ENCODE measurements around the gene ITGB5. TPM values are rescaled to one million over a fixed set of nuclear protein-coding genes. Genes with fewer than 3 reads are reported as not detected.
"Not testable (repeated sequence)": the region's sequence is repeated elsewhere in the genome, so short reads cannot be mapped to it uniquely, and the experiment has no call there.

Gene ITGB5
- total RNA-seq, 1 donor from 2014 or later, result 161 TPM

DNA sequence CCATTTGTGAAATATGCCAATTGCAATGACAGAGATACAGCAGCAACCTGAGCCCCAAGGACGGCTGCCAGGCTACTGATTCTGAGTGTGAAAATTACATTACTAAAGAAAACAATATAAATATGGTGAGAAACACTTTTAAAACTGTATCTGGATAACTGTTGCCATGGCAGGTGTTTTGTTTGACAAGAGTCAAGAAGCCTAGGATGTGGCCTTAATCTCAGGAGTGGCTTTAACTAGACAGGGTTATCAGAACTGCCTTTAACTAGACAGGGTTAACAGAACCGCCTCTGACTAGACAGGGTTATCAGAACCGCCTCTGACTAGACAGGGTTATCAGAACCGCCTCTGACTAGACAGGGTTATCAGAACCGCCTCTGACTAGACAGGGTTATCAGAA lies 98.1 kb downstream of the ITGB5 start:
- not testable (repeated sequence) for DNase-seq (ENCODE audit: low read depth, low spot score)

- DNase-seq (ENCODE audit: low read depth, low spot score), result no peak
Measured at GRCh38 chr3:124788254-124788745, 98.9 kb downstream of the ITGB5 start.

- no peak for DNase-seq (ENCODE audit: low read depth, low spot score)
Measured at GRCh38 chr3:124787476-124788195, 99.5 kb downstream of the ITGB5 start.

- no peak for DNase-seq (ENCODE audit: low read depth, low spot score)
Measured at GRCh38 chr3:124786511-124787241, 100.5 kb downstream of the ITGB5 start.

GRCh38 chr3:124785973-124786372 lies 101.2 kb downstream of the ITGB5 start:
- DNase-seq (ENCODE audit: low read depth, low spot score), result no peak

- DNase-seq (ENCODE audit: low read depth, low spot score), result no peak
Measured at GRCh38 chr3:124784686-124785382, 102.3 kb downstream of the ITGB5 start.

GRCh38 chr3:124783696-124784095 lies 103.5 kb downstream of the ITGB5 start:
- no peak for DNase-seq (ENCODE audit: low read depth, low spot score)

- not testable (repeated sequence) for DNase-seq (ENCODE audit: low read depth, low spot score)
Measured at GRCh38 chr3:124782377-124782712, 104.8 kb downstream of the ITGB5 start.

GRCh38 chr3:124781476-124782376 lies 105.4 kb downstream of the ITGB5 start:
- no peak for DNase-seq (ENCODE audit: low read depth, low spot score)

- no peak for DNase-seq (ENCODE audit: low read depth, low spot score)
Measured at GRCh38 chr3:124780761-124781475, 106.2 kb downstream of the ITGB5 start.

DNA sequence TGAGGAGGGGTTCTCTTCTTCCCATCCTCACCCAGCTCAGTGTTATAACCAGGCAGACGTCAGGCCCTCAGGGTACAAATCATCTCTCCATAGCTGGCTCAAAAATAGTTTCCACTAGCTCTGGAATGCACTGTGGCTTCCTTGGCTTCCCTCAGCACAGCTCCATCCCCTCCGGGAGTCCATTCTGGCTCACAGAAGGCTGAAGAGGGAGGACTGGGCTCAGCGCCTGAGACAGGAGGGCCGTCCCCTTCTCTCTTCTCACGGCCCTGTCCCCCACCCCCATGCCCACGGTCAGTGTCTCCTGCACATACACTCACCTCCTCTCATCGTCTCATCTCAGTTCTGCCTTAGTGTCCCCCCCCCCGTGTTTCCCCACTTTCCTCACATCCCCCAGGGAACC lies 106.8 kb downstream of the ITGB5 start:
- DNase-seq (ENCODE audit: low read depth, low spot score), result no peak

DNA sequence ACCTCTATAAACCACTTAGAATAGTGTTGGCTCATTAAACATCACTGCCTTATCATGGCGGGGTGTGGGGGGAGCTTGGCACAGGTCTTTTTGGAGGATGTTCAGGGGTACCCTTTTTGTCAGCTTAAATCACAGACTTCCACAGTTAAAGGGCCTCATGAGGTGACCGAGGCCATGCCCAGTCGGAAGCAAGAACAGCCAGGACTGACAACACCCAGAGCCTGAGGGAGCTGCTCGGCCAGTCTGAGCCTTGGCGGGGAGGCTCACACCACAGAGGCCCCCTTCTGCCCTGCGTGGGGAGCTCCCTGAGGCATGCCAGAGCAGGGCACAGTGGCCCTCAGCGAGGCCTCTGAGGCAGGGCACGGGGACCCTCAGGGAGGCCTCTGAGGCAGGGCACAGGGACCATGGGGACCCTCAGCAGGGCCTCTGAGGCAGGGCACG lies 107.4 kb downstream of the ITGB5 start:
- DNase-seq (ENCODE audit: low read depth, low spot score), result no peak

GRCh38 chr3:124779116-124779515 lies 108.0 kb downstream of the ITGB5 start:
- no peak for DNase-seq (ENCODE audit: low read depth, low spot score)

GRCh38 chr3:124777762-124778470 lies 109.2 kb downstream of the ITGB5 start:
- DNase-seq (ENCODE audit: low read depth, low spot score), result no peak

GRCh38 chr3:124776856-124777255 lies 110.3 kb downstream of the ITGB5 start:
- DNase-seq (ENCODE audit: low read depth, low spot score), result no peak

DNA sequence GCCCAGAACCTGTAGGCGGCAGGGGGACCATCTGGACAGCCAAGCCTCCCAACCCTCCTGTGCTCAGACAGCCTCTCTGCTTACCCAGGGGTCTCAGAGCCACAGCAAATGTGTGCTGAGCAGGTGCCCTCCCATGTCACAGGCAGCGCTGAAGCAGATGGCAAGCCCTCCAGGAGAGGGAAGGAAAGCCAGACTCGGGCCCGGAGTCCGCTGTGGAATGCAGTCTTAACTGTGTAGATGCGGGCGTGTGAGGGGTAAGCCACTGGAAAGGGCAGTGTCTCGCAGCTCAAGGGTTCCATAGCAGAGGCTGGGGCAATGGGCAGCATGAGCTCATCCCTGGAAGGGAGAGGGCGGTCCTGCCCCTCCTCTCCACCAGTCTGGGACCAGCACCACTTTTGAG lies 111.3 kb downstream of the ITGB5 start:
- no peak for DNase-seq (ENCODE audit: low read depth, low spot score)

DNA sequence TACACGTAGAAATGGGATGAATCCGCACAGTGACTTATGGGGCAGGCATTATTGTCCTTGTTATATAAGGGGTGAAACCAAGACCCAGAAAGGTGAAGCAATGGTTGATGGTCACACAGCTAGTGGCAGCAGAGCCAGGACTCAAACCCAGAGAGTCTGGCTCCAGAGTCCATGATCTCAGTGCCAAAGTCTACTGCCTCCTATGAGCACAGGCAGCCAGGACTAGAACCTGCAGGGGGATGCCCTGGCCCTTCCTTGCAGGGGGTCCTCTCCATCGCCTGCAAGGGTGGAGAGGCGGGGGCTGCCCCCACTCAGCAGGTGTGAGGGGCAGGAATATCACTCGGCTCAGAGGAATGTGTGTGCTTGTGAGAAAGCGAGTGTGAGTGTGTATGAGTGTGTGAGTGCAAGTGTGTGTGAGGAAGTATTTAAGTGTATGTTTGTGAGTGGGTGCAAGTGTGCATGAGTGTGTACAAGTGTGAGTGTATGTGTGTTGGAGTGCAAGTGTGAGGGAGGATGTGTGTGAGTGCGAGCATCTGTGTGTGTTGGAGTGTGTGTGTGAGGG lies 112.2 kb downstream of the ITGB5 start:
- no peak for DNase-seq (ENCODE audit: low read depth, low spot score)

DNA sequence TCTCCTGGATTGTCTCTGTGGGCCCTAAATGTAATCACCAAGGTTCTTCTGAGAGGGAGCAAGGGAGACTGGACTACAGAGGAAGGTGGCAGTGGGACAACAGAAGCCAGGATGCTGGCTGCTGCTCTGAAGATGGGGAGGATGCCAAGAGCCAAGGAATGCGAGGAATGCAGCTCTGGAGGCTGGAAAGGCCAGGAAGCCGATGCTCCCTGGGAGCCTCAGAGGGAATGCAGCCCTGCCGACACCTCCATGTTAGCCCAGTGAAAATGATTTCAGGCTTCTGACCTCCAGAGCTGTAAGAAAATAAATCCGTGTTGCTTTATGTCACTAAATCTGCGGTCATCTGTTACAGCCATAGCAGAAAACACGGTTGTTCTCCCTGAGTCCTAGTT lies 112.8 kb downstream of the ITGB5 start:
- DNase-seq (ENCODE audit: low read depth, low spot score), result peak; percentile 66
